Sigmoid colon (tissue), 4 donors: ENCODE measurements around the gene GMDS.

ENCODE experiments used
- EP300 ChIP-seq, 4 donors: sonication (generic); formaldehyde crosslinking; IDR thresholded peaks; one replicate each; pipeline ENCODE4 v1.6.1; 2017; ENCODE audit warnings: antibody characterized with exemption in 4 of 4
- POLR2A ChIP-seq, 2 donors: fragments of 450-650 bp; IDR thresholded peaks; one replicate each; pipeline ENCODE4 v1.6.1; 2016; ENCODE audit warnings: antibody characterized with exemption in 2 of 2, mild to moderate bottlenecking in 2 of 2, moderate library complexity in 2 of 2
- TF ChIP-seq, protein P1 (sequence below), 4 experiments: fragments of 450-650 bp in 3 of 4; fragments of 200-600 bp in 1 of 4; IDR thresholded peaks; one replicate each; pipeline ENCODE4 v1.5.1; 2016 to 2019; ENCODE audit warnings: antibody characterized with exemption in 4 of 4, mild to moderate bottlenecking in 3 of 4, moderate library complexity in 2 of 4

DNA sequence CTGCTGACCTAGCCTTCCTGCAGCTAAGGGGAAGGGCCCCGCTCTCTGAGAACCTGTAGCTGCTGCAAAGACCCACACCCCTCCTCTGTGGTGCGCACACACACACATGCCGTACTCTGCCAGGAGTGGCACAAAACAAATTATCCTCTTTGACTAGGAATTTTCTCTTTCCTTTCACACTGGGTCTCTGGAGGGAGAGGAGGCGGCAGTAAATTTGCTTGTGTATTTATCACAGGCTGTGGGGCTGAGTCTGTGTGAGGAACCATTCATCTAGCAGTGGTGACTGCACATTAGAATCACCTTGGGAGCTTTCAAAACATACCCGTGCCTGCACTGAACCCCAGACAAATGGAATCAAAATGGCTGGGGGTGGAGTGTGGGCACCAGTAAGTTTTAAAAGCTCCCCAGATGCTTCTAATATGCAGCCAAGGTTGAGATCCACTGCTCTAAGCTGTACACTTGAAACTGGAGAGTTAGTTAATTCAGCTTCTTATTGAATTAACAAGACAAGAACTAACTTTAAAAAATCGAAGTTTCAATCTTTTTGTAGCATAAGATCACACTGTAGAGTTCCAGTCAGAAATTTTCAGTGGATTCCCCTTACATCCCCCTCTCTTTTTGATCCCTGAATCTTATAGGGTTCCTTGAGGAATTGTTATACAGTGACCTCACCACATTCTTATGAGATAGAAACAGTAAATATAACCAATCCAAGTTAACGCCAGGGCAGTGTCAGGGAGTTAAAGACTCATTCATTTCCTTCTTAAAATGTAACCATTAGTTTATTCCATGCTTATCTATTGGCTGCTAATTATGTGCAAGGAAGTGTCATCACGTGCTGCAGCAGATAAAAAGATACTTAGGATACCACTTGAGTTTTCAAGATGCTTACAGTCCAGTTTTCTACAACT is 29.8 kb upstream of the GMDS start:
- TF ChIP-seq, protein P1, sequence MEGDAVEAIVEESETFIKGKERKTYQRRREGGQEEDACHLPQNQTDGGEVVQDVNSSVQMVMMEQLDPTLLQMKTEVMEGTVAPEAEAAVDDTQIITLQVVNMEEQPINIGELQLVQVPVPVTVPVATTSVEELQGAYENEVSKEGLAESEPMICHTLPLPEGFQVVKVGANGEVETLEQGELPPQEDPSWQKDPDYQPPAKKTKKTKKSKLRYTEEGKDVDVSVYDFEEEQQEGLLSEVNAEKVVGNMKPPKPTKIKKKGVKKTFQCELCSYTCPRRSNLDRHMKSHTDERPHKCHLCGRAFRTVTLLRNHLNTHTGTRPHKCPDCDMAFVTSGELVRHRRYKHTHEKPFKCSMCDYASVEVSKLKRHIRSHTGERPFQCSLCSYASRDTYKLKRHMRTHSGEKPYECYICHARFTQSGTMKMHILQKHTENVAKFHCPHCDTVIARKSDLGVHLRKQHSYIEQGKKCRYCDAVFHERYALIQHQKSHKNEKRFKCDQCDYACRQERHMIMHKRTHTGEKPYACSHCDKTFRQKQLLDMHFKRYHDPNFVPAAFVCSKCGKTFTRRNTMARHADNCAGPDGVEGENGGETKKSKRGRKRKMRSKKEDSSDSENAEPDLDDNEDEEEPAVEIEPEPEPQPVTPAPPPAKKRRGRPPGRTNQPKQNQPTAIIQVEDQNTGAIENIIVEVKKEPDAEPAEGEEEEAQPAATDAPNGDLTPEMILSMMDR (IDR thresholded peaks at IDR 0.05) = no peak
- TF ChIP-seq POLR2A (IDR thresholded peaks at IDR 0.05) (no peak), EP300 (IDR thresholded peaks at IDR 0.05) (no peak)
